ENCODE measurements around the gene MCTP1. TPM values are rescaled to one million over a fixed set of nuclear protein-coding genes. Genes with fewer than 3 reads are reported as not detected.
A peak's percentile ranks its signal among the peaks of the same experiment; 100 is the strongest.

Gene MCTP1
- 10 to 100 TPM in 1 of 4 donors, 1 to 10 TPM in 3; 5.4 to 22.1 (median 5.8) TPM for total RNA-seq

DNA sequence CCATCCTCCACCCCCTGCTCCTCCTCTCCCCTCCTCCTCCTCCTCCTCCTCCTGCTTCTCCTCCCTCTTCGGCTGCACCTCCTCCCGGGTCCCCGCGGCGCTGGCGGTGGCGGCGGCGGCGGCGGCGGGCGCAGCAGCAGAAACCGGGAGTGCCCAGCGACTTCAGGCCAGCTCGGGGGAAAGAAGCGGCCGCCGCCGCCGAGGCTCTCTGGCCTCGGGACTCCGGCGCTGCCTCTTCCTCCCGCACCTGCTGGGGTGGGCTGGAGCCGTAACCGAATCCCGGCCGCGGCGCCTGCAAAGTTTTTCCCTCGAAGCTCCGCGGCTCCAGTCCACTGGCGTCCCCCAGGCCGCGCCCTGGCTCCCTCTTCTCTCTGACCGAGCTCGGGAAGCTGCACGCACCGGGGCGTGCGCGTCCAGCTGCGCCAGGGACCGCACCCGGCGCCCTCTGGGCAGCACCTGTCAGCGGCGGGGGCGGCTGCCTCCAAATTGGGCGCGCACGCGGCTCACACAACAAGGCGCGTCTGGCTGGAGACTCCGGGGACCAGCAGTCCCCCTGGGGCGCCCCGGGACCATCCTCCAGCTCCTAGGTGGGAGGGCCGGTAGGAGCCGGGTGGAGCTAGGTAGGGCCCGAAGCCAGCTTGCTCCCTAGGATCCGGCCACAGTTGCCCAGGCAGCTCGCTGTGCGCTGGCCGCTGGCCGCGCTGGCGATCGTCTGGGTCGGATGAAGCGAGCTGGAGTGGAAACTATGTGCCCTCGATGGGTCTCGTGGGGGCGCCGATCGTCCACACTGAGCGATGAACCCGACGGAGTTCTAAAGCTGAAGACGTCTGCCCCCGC lies at the start of gene MCTP1:
TSS of gene MCTP1 (minus strand) at position 523 of the 837 bp plus-strand sequence.
- no peak within 1 kb of the TSS for H3K27ac ChIP-seq
- DNase-seq (no peak), ATAC-seq (no peak)
- TF ChIP-seq, protein P1, sequence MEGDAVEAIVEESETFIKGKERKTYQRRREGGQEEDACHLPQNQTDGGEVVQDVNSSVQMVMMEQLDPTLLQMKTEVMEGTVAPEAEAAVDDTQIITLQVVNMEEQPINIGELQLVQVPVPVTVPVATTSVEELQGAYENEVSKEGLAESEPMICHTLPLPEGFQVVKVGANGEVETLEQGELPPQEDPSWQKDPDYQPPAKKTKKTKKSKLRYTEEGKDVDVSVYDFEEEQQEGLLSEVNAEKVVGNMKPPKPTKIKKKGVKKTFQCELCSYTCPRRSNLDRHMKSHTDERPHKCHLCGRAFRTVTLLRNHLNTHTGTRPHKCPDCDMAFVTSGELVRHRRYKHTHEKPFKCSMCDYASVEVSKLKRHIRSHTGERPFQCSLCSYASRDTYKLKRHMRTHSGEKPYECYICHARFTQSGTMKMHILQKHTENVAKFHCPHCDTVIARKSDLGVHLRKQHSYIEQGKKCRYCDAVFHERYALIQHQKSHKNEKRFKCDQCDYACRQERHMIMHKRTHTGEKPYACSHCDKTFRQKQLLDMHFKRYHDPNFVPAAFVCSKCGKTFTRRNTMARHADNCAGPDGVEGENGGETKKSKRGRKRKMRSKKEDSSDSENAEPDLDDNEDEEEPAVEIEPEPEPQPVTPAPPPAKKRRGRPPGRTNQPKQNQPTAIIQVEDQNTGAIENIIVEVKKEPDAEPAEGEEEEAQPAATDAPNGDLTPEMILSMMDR (IDR thresholded peaks at IDR 0.05 in 4 of 5, conservative IDR thresholded peaks at IDR 0.05 in 1 of 5), result no peak
- TF ChIP-seq POLR2A (IDR thresholded peaks at IDR 0.05), result no peak
- H3K4me1 ChIP-seq, result peaks cover 4 to 18% of the 10 kb centered on the region in 2 donors
- no peaks in the 10 kb centered on the region for H3K9me3 ChIP-seq
- no peaks in the 10 kb centered on the region for H3K36me3 ChIP-seq
- H3K4me3 ChIP-seq, result peak within 1 kb of the TSS; percentile 47 to 65 (median 52)
- peaks cover 57 to 70% (median 59%) of the 10 kb centered on the region in 3 donors for H3K27me3 ChIP-seq
- intact Hi-C loops (cut with DNase I; ENCODE audit: low total_unique reads), result no loop called here
- in situ Hi-C loops (cut with MboI; ENCODE audit: low sequenced_read_pairs in 4 of 4), result no loop called here

- TF ChIP-seq, protein P1 (IDR thresholded peaks at IDR 0.05 in 4 of 5, conservative IDR thresholded peaks at IDR 0.05 in 1 of 5), result no peak
- no peak for TF ChIP-seq POLR2A (IDR thresholded peaks at IDR 0.05)
- intact Hi-C loops (cut with DNase I; ENCODE audit: low total_unique reads) (no loop called here), in situ Hi-C loops (cut with MboI; ENCODE audit: low sequenced_read_pairs in 4 of 4) (no loop called here)
- Histone ChIP-seq H3K36me3 (no peaks in the 10 kb centered on the region), H3K27ac (no peak overlapping the region), H3K4me1 (no peaks in the 10 kb centered on the region), H3K9me3 (no peaks in the 10 kb centered on the region), H3K4me3 (no peak overlapping the region), H3K27me3 (no peaks in the 10 kb centered on the region)
- DNase-seq (no peak), ATAC-seq (no peak)
Observed at GRCh38 chr5:95332158-95332557, 47.3 kb upstream of the MCTP1 start.

- Histone ChIP-seq H3K9me3 (no peaks in the 10 kb centered on the region), H3K4me3 (no peak overlapping the region)
- ATAC-seq, result no peak
Observed at GRCh38 chr5:95331358-95331757, 46.5 kb upstream of the MCTP1 start.

GRCh38 chr5:95327211-95327610 lies 42.3 kb upstream of the MCTP1 start:
- Histone ChIP-seq H3K9me3 (no peaks in the 10 kb centered on the region), H3K4me1 (no peaks in the 10 kb centered on the region), H3K36me3 (no peaks in the 10 kb centered on the region), H3K4me3 (no peak overlapping the region), H3K27ac (no peak overlapping the region), H3K27me3 (no peaks in the 10 kb centered on the region)
- DNase-seq (no peak), ATAC-seq (no peak)
- intact Hi-C loops (cut with DNase I; ENCODE audit: low total_unique reads) (no loop called here), in situ Hi-C loops (cut with MboI; ENCODE audit: low sequenced_read_pairs in 4 of 4) (no loop called here)
- no peak for TF ChIP-seq POLR2A (IDR thresholded peaks at IDR 0.05)
- TF ChIP-seq, protein P1 (IDR thresholded peaks at IDR 0.05 in 4 of 5, conservative IDR thresholded peaks at IDR 0.05 in 1 of 5), result no peak

More at GRCh38 chr5:95331358-95331757, 46.5 kb upstream of the MCTP1 start:
- TF ChIP-seq POLR2A (IDR thresholded peaks at IDR 0.05), result no peak
- TF ChIP-seq, protein P1 (IDR thresholded peaks at IDR 0.05 in 4 of 5, conservative IDR thresholded peaks at IDR 0.05 in 1 of 5), result no peak
- H3K27me3 ChIP-seq, result no peaks in the 10 kb centered on the region
- in situ Hi-C loops (cut with MboI; ENCODE audit: low sequenced_read_pairs in 4 of 4) (no loop called here), intact Hi-C loops (cut with DNase I; ENCODE audit: low total_unique reads) (no loop called here)
- DNase-seq, result no peak
- H3K27ac ChIP-seq, result no peak overlapping the region
- no peaks in the 10 kb centered on the region for H3K4me1 ChIP-seq
- H3K36me3 ChIP-seq, result no peaks in the 10 kb centered on the region
